ENCODE data around the gene CDKAL1. TPM values are rescaled to one million over a fixed set of nuclear protein-coding genes. Genes with fewer than 3 reads are reported as not detected.

Gene CDKAL1
- total and polyA plus RNA-seq, 9 of the 15 experiments (the other 6 are each of a cell fraction or from before 2014, with no cell fraction given), result 11.2 to 36.3 (median 20.1) TPM

GRCh38 chr6:20826378-20826777 is 292.1 kb downstream of the CDKAL1 start (continued):
- peak; percentile 79 for TF ChIP-seq NCOR1 (IDR thresholded peaks at IDR 0.05)
- TF ChIP-seq ZNF830 (CRISPR knock-in tag; IDR thresholded peaks at IDR 0.05), result no peak
- no peak for TF ChIP-seq MBD1 (CRISPR knock-in tag; IDR thresholded peaks at IDR 0.05)
- peak; percentile 80 for TF ChIP-seq DPF2 (IDR thresholded peaks at IDR 0.05)
- peak in 1 of 2 experiments; percentile 47; a peak in 1 of 4 replicates for TF ChIP-seq TRIM24 (IDR thresholded peaks at IDR 0.05)
- TF ChIP-seq VEZF1 (CRISPR knock-in tag; IDR thresholded peaks at IDR 0.05), result no peak
- peak; percentile 47; the same call in 1 of the 2 replicates for TF ChIP-seq MTA2 (IDR thresholded peaks at IDR 0.05; ENCODE audit: low read depth)
- peak; percentile 84; the same call in 1 of the 2 replicates for TF ChIP-seq BHLHE40 (IDR thresholded peaks at IDR 0.05; ENCODE audit: low read length)
- no peak for TF ChIP-seq ATF6 (CRISPR knock-in tag; IDR thresholded peaks at IDR 0.05)
- no peak for TF ChIP-seq ZNF518B (CRISPR knock-in tag; IDR thresholded peaks at IDR 0.05)
- peak; percentile 31; the same call in 1 of the 2 replicates for TF ChIP-seq L3MBTL2 (IDR thresholded peaks at IDR 0.05)
- TF ChIP-seq THRAP3 (IDR thresholded peaks at IDR 0.05; ENCODE audit: borderline replicate concordance), result no peak
- no peak for TF ChIP-seq CHD4 (IDR thresholded peaks at IDR 0.05; ENCODE audit: insufficient read depth, insufficient replicate concordance, low read depth, low read length, poor library complexity, severe bottlenecking)
- TF ChIP-seq TAL1 (IDR thresholded peaks at IDR 0.05), result peak; percentile 55
- TF ChIP-seq CXXC5 (CRISPR knock-in tag; IDR thresholded peaks at IDR 0.05), result peak; percentile 50
- no peak for TF ChIP-seq ZZZ3 (IDR thresholded peaks at IDR 0.05)
- peak; percentile 31 for TF ChIP-seq HDAC3 (IDR thresholded peaks at IDR 0.05; ENCODE audit: borderline replicate concordance, partially characterized antibody)
- TF ChIP-seq ID3 (CRISPR knock-in tag; IDR thresholded peaks at IDR 0.05), result no peak
- TF ChIP-seq ID3 (tag; IDR thresholded peaks at IDR 0.05), result no peak
- 0 out of 2 replicates have a peak, but pooled peaks have one; percentile 65 for TF ChIP-seq SMARCC2 (IDR thresholded peaks at IDR 0.05; ENCODE audit: low read depth)
- peak; percentile 29 for TF ChIP-seq CCNT2 (IDR thresholded peaks at IDR 0.05; ENCODE audit: borderline replicate concordance, extremely low read depth, insufficient read length, low read depth, low read length)

Data from K562 (cell line).